A673 (cell line): ENCODE measurements around the gene FAM177B. TPM values are rescaled to one million over a fixed set of nuclear protein-coding genes. Genes with fewer than 3 reads are reported as not detected.

Source experiments
- BruUV-seq: library from RNA; stranded (reverse); fragments of 400-500 nt; replicated peaks from 2 replicates; lab custom pipeline; 2021; lab: Mats Ljungman, UMichigan
- CTCF ChIA-PET: fragments of 300-600 bp; sonication (Branson Sonifier 250); formaldehyde crosslinking; loops from one replicate; lab custom pipeline; 2022; ENCODE audit warnings: antibody characterized with exemption; lab: Charles Lee
- POLR2A ChIA-PET: fragments of 300-600 bp; sonication (Branson Sonifier 250); formaldehyde crosslinking; loops from one replicate; lab custom pipeline; 2022; ENCODE audit warnings: antibody characterized with exemption; ENCODE audit not compliant: low non-redundant PET; lab: Charles Lee
- DNase-seq: peaks from one replicate; pipeline ENCODE4 v3.0.0-alpha.2; 2015; ENCODE audit warnings: low spot score
- H3K27ac ChIP-seq: fragments of 200-600 bp; sonication (generic); 2 replicates; pipeline ENCODE4 v1.5.1; 2016; ENCODE audit warnings: mixed run types, low read depth, mild to moderate bottlenecking, mixed read lengths, antibody characterized with exemption, low read length; ENCODE audit not compliant: poor library complexity, severe bottlenecking
- H3K27me3 ChIP-seq: fragments of 200-600 bp; sonication (generic); replicated peaks from 2 replicates; pipeline ENCODE4 v1.6.1; 2017; ENCODE audit warnings: mixed run types, low read depth, mild to moderate bottlenecking, mixed read lengths, antibody characterized with exemption, low read length; ENCODE audit not compliant: insufficient read depth, poor library complexity
- H3K36me3 ChIP-seq: fragments of 200-600 bp; sonication (generic); 2 replicates; pipeline ENCODE4 v1.6.1; 2016; ENCODE audit warnings: mixed run types, mild to moderate bottlenecking, mixed read lengths, antibody characterized with exemption, low read length; ENCODE audit not compliant: insufficient read depth, poor library complexity, severe bottlenecking
- H3K4me1 ChIP-seq: fragments of 200-600 bp; sonication (generic); 2 replicates; pipeline ENCODE4 v1.6.1; 2017; ENCODE audit warnings: mixed run types, mild to moderate bottlenecking, mixed read lengths, antibody characterized with exemption, low read length; ENCODE audit not compliant: insufficient read depth, poor library complexity, severe bottlenecking
- H3K4me3 ChIP-seq: fragments of 200-600 bp; sonication (generic); 2 replicates; pipeline ENCODE4 v1.5.1; 2016; ENCODE audit warnings: low read depth, mixed run types, mild to moderate bottlenecking, mixed read lengths, low read length; ENCODE audit not compliant: poor library complexity, severe bottlenecking
- H3K9me3 ChIP-seq: fragments of 200-600 bp; sonication (generic); 2 replicates; pipeline ENCODE4 v1.6.1; 2016; ENCODE audit warnings: mixed run types, low read depth, mild to moderate bottlenecking, mixed read lengths, antibody characterized with exemption, low read length; ENCODE audit not compliant: poor library complexity, severe bottlenecking
- EZH2 ChIP-seq: fragments of 200-600 bp; sonication (generic); IDR thresholded peaks from 2 replicates; pipeline ENCODE4 v1.6.1; 2017; ENCODE audit warnings: borderline replicate concordance, low read depth, mild to moderate bottlenecking, mixed read lengths, antibody characterized with exemption, low read length; ENCODE audit not compliant: poor library complexity, severe bottlenecking
- intact Hi-C: fragments of 100-400 bp; cut with micrococcal nuclease; formaldehyde crosslinking; loops from one replicate; pipeline ENCODE4 v1.10.0; 2022; ENCODE audit not compliant: unreplicated experiment
- total RNA-seq: library from RNA; stranded (reverse); gene quantifications from 2 replicates; pipeline ENCODE4 v1.2.3, GENCODE V29; 2021
- TF ChIP-seq, protein P1 (sequence below): fragments of 300-800, 200-600 bp; sonication (generic); conservative IDR thresholded peaks from 2 replicates; pipeline ENCODE4 v1.5.1; 2017; ENCODE audit warnings: low read depth, mild to moderate bottlenecking, antibody characterized with exemption, low read length, moderate library complexity, mixed read lengths

Gene FAM177B
- total RNA-seq, 1 experiment from 2014 or later: not detected

DNA sequence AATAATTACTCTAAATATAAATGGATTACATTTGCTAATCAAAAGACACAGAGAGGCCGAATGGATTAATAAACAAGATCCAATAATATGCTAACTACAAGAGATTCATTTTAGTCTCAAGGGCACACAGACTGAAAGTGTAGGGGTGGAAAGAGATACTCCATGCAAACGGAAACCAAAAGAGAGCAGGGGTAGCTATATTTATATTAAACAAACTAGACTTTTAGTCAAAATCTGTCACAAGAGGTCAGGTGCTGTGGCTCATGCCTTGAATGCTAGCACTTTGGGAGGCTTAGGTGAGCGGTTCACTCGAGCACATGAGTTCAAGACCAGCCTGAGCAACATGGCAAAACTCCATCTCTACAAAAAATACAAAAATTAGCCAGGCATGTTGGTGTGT is 44.2 kb downstream of the FAM177B start:
- no peak for DNase-seq
- no TSS peak for BruUV-seq
- H3K9me3 ChIP-seq: no peaks in the 10 kb centered on the region
- H3K4me1 ChIP-seq: peaks cover 13% of the 10 kb centered on the region
- POLR2A ChIA-PET: no interaction called here
- H3K27me3 ChIP-seq: no peaks in the 10 kb centered on the region
- intact Hi-C loops: no loop called here
- no peaks in the 10 kb centered on the region for H3K36me3 ChIP-seq
- no peak for TF ChIP-seq EZH2
- TF ChIP-seq, protein P1, sequence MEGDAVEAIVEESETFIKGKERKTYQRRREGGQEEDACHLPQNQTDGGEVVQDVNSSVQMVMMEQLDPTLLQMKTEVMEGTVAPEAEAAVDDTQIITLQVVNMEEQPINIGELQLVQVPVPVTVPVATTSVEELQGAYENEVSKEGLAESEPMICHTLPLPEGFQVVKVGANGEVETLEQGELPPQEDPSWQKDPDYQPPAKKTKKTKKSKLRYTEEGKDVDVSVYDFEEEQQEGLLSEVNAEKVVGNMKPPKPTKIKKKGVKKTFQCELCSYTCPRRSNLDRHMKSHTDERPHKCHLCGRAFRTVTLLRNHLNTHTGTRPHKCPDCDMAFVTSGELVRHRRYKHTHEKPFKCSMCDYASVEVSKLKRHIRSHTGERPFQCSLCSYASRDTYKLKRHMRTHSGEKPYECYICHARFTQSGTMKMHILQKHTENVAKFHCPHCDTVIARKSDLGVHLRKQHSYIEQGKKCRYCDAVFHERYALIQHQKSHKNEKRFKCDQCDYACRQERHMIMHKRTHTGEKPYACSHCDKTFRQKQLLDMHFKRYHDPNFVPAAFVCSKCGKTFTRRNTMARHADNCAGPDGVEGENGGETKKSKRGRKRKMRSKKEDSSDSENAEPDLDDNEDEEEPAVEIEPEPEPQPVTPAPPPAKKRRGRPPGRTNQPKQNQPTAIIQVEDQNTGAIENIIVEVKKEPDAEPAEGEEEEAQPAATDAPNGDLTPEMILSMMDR: no peak
- CTCF ChIA-PET: no interaction called here
- no peak overlapping the region for H3K4me3 ChIP-seq
- no peak overlapping the region for H3K27ac ChIP-seq

DNA sequence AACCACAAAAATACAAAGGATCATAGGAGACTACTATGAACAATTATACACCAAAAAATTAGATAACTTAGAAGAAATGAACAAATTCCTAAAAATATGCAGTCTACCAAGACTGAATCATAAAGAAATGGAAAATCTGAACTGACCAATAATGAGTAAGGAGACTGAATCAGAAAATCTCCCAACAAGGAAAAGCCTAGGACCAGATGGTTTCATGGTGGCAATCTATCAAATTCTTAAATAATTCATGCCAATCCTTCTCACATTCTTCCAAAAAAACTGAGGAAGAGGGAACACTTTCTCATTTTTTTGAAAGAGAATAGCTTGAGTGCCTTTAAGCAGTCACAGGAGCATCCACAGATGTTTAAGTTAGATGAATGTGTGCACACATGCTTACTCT is 46.0 kb downstream of the FAM177B start:
- Histone ChIP-seq H3K9me3 (no peaks in the 10 kb centered on the region), H3K4me3 (no peak overlapping the region), H3K4me1 (peaks cover 16% of the 10 kb centered on the region), H3K27ac (no peak overlapping the region), H3K36me3 (no peaks in the 10 kb centered on the region), H3K27me3 (no peaks in the 10 kb centered on the region)
- ChIA-PET CTCF (no interaction called here), POLR2A (no interaction called here)
- no TSS peak for BruUV-seq
- intact Hi-C loops: no loop called here
- TF ChIP-seq, protein P1: no peak
- TF ChIP-seq EZH2: no peak
- no peak for DNase-seq

DNA sequence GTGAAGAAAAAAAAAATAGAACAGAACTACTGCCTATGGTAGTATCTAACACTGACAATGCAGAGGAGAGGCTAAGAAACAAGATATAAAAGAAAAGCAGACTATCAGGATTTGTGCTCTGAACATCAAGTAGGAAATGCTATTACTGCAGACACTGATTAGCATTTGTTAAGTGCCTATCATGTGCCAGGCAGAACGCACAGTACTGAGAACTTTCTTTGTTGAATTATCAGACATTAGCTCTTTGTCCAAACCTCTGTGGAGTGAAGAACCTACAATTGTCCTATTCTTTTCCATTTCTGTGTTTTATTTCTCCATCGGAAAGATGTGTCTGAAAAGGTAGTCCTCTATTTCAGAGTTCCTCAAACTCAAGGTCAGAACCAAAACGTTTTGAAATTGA is 47.4 kb downstream of the FAM177B start:
- H3K9me3 ChIP-seq: no peaks in the 10 kb centered on the region
- no TSS peak for BruUV-seq
- intact Hi-C loops: no loop called here
- peaks cover 16% of the 10 kb centered on the region for H3K4me1 ChIP-seq
- ChIA-PET POLR2A (no interaction called here), CTCF (no interaction called here)
- no peaks in the 10 kb centered on the region for H3K36me3 ChIP-seq
- H3K27me3 ChIP-seq: no peaks in the 10 kb centered on the region
- no peak overlapping the region for H3K4me3 ChIP-seq
- no peak for DNase-seq
- TF ChIP-seq, protein P1: no peak
- no peak for TF ChIP-seq EZH2
- no peak overlapping the region for H3K27ac ChIP-seq
